ENCODE results near the gene DACH2. TPM values are rescaled to one million over a fixed set of nuclear protein-coding genes. Genes with fewer than 3 reads are reported as not detected.

Gene DACH2
- total RNA-seq, 1 experiment from 2014 or later = 1.0 TPM

GRCh38 chrX:86102341-86102740, 45.9 kb upstream of the DACH2 start:
- Histone ChIP-seq H2AFZ (ENCODE audit: low read length) (no peak overlapping the region), H3K9ac (ENCODE audit: extremely low read depth, insufficient read length, low read length) (no peak overlapping the region), H3K79me1 (ENCODE audit: insufficient read depth, low read depth, low read length, poor library complexity, severe bottlenecking) (no peaks in the 10 kb centered on the region), H3K23ac (ENCODE audit: insufficient read length, low read depth, low read length) (no peak overlapping the region), H3K14ac (ENCODE audit: insufficient read depth, low read length) (no peak overlapping the region), H3K9me3 (ENCODE audit: control insufficient read depth, low read depth, low read length) (peaks cover 10% of the 10 kb centered on the region), H3K4ac (ENCODE audit: low read depth, low read length) (no peak overlapping the region), H3K23me2 (ENCODE audit: insufficient read length, low read depth, low read length, poor library complexity, severe bottlenecking) (no peaks in the 10 kb centered on the region), H2BK15ac (ENCODE audit: low read depth, low read length) (no peak overlapping the region), H3K4me1 (ENCODE audit: insufficient read depth, low read length) (no peaks in the 10 kb centered on the region), H2AK5ac (ENCODE audit: insufficient read length, low read length) (no peak overlapping the region), H2BK5ac (ENCODE audit: insufficient read length, low read length) (no peak overlapping the region), H3K27me3 (ENCODE audit: insufficient read depth, low read length) (no peaks in the 10 kb centered on the region), H4K20me1 (ENCODE audit: control insufficient read depth, insufficient read depth, insufficient read length) (no peaks in the 10 kb centered on the region), H4K8ac (replicated peaks; ENCODE audit: insufficient read length, low read depth, low read length) (no peak overlapping the region), H3K56ac (ENCODE audit: insufficient read length, low read depth, low read length) (no peak overlapping the region), H2BK120ac (ENCODE audit: low read depth, low read length, poor library complexity, severe bottlenecking) (no peak overlapping the region), H2BK20ac (ENCODE audit: low read depth, low read length, poor library complexity, severe bottlenecking) (no peak overlapping the region), H3T11ph (ENCODE audit: low read length) (no peak overlapping the region), H3K27ac (ENCODE audit: insufficient read length, low read depth, low read length) (no peak overlapping the region), H3K4me2 (ENCODE audit: insufficient read depth, insufficient read length, low read length) (no peak overlapping the region), H4K5ac (ENCODE audit: insufficient read length, low read depth, low read length) (no peak overlapping the region), H2BK12ac (ENCODE audit: insufficient read length, low read depth, low read length) (no peak overlapping the region), H4K91ac (ENCODE audit: insufficient read length, low read depth, low read length) (no peak overlapping the region), H3K18ac (ENCODE audit: insufficient read length, low read depth, low read length) (no peak overlapping the region), H3K79me2 (ENCODE audit: insufficient read depth, low read length) (no peaks in the 10 kb centered on the region)
- H3K4me3 Mint-ChIP-seq = no peak overlapping the region
- no peak for DNase-seq
- no CpG with 5 or more reads among the region's 2 CpGs for WGBS (ENCODE audit: extremely low coverage, insufficient read length, low lambda C conversion rate)
- TF ChIP-seq, protein P1, sequence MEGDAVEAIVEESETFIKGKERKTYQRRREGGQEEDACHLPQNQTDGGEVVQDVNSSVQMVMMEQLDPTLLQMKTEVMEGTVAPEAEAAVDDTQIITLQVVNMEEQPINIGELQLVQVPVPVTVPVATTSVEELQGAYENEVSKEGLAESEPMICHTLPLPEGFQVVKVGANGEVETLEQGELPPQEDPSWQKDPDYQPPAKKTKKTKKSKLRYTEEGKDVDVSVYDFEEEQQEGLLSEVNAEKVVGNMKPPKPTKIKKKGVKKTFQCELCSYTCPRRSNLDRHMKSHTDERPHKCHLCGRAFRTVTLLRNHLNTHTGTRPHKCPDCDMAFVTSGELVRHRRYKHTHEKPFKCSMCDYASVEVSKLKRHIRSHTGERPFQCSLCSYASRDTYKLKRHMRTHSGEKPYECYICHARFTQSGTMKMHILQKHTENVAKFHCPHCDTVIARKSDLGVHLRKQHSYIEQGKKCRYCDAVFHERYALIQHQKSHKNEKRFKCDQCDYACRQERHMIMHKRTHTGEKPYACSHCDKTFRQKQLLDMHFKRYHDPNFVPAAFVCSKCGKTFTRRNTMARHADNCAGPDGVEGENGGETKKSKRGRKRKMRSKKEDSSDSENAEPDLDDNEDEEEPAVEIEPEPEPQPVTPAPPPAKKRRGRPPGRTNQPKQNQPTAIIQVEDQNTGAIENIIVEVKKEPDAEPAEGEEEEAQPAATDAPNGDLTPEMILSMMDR (conservative IDR thresholded peaks at IDR 0.05) = no peak
- H3K9me3 Mint-ChIP-seq = peaks cover 10 to 32% of the 10 kb centered on the region in 2 experiments; a peak in 4 of 5 replicates
- peaks cover 3 to 9% (median 6%) of the 10 kb centered on the region in 3 experiments; a peak in 4 of 7 replicates for H3K36me3 Mint-ChIP-seq (ENCODE audit: insufficient read depth in 1 of 3, low read depth in 3 of 3)
- no peak overlapping the region for H3K27ac Mint-ChIP-seq
- no peaks in the 10 kb centered on the region for H3K27me3 Mint-ChIP-seq (ENCODE audit: low read depth)
- H3K4me1 Mint-ChIP-seq = peaks cover 3 to 4% of the 10 kb centered on the region in 2 experiments; a peak in 3 of 4 replicates
